ENCODE measurements around the gene CEACAM18.
A peak's percentile ranks its signal among the peaks of the same experiment; 100 is the strongest.
"Not testable (repeated sequence)": the region's sequence is repeated elsewhere in the genome, so short reads cannot be mapped to it uniquely, and the experiment has no call there.

Gene CEACAM18

GRCh38 chr19:51500931-51501330 is 22.6 kb downstream of the CEACAM18 start:
- DNase-seq: not testable (repeated sequence)

GRCh38 chr19:51501594-51502263 is 23.4 kb downstream of the CEACAM18 start, which contains the start of gene SIGLEC12:
SIGLEC12 (minus strand) TSS chr19:51501800; CDS start chr19:51501733, 67 bp downstream.
- peak; percentile 14 to 28 for DNase-seq

- DNase-seq: peak in 1 of 2 donors; percentile 56
Observed at GRCh38 chr19:51503286-51503817, 25.0 kb downstream of the CEACAM18 start.

- DNase-seq: no peak
Observed at GRCh38 chr19:51503896-51504295, 25.6 kb downstream of the CEACAM18 start.

- DNase-seq: no peak
Observed at GRCh38 chr19:51505904-51506303, 27.6 kb downstream of the CEACAM18 start.

- DNase-seq: no peak
Observed at GRCh38 chr19:51507192-51507591, 28.9 kb downstream of the CEACAM18 start.

- no peak for DNase-seq
Observed at GRCh38 chr19:51507640-51508058, 29.3 kb downstream of the CEACAM18 start.

- DNase-seq: no peak
Observed at GRCh38 chr19:51508059-51508733, 29.9 kb downstream of the CEACAM18 start.

- DNase-seq: no peak
Observed at GRCh38 chr19:51509823-51510660, 31.7 kb downstream of the CEACAM18 start.

GRCh38 chr19:51511353-51511752 is 33.0 kb downstream of the CEACAM18 start:
- no peak for DNase-seq

- no peak for DNase-seq
Observed at GRCh38 chr19:51513968-51514367, 35.6 kb downstream of the CEACAM18 start.

- DNase-seq: peak in 1 of 2 donors; percentile 50
Observed at GRCh38 chr19:51514866-51515481, 36.6 kb downstream of the CEACAM18 start.

GRCh38 chr19:51520728-51521127 is 42.4 kb downstream of the CEACAM18 start:
- no peak for DNase-seq

GRCh38 chr19:51521357-51521756 is 43.0 kb downstream of the CEACAM18 start:
- no peak for DNase-seq

- DNase-seq: no peak
Observed at GRCh38 chr19:51521781-51522180, 43.4 kb downstream of the CEACAM18 start.

GRCh38 chr19:51524666-51525264 is 46.4 kb downstream of the CEACAM18 start:
- DNase-seq: no peak

- DNase-seq: no peak
Observed at GRCh38 chr19:51525651-51526050, 47.3 kb downstream of the CEACAM18 start.

- DNase-seq: no peak
Observed at GRCh38 chr19:51529301-51529700, 51.0 kb downstream of the CEACAM18 start.

- no peak for DNase-seq
Observed at GRCh38 chr19:51530616-51531015, 52.3 kb downstream of the CEACAM18 start.

GRCh38 chr19:51531349-51532315 is 53.3 kb downstream of the CEACAM18 start, which contains the start of gene SIGLEC6:
SIGLEC6 (minus strand) TSS chr19:51531670; CDS start chr19:51531648, 22 bp downstream.
- DNase-seq: peak; percentile 40 to 88

GRCh38 chr19:51535535-51535934 is 57.2 kb downstream of the CEACAM18 start:
- DNase-seq: no peak

All from bone marrow (tissue), 2 donors.